ENCODE data around the gene IMMP2L. TPM values are rescaled to one million over a fixed set of nuclear protein-coding genes. Genes with fewer than 3 reads are reported as not detected.

IMMP2L gene
- total and polyA plus RNA-seq, 2 of the 8 experiments (the other 6 are each of a cell fraction or from before 2014, with no cell fraction given) = 2.3 to 10.1 TPM

DNA sequence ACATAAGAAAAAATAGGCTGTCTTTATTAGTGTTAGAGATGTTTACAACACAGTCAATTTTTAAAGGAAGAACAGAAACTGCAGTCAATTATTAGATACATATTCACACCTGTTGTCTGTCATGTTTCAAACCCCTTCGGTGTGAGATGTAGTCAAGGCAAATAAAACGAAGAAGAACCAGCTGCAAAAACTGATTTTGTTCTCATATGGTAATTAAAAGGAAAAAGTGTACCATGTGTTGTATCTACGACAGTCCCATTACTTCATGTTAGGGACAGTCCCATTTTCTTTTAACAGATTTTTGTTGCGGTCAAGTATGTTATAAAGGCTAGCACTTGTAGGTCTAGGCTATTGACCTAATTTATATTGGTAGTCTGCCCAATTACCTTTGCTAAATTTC is 321.9 kb downstream of the IMMP2L start (continued):
- TF ChIP-seq, protein P1, sequence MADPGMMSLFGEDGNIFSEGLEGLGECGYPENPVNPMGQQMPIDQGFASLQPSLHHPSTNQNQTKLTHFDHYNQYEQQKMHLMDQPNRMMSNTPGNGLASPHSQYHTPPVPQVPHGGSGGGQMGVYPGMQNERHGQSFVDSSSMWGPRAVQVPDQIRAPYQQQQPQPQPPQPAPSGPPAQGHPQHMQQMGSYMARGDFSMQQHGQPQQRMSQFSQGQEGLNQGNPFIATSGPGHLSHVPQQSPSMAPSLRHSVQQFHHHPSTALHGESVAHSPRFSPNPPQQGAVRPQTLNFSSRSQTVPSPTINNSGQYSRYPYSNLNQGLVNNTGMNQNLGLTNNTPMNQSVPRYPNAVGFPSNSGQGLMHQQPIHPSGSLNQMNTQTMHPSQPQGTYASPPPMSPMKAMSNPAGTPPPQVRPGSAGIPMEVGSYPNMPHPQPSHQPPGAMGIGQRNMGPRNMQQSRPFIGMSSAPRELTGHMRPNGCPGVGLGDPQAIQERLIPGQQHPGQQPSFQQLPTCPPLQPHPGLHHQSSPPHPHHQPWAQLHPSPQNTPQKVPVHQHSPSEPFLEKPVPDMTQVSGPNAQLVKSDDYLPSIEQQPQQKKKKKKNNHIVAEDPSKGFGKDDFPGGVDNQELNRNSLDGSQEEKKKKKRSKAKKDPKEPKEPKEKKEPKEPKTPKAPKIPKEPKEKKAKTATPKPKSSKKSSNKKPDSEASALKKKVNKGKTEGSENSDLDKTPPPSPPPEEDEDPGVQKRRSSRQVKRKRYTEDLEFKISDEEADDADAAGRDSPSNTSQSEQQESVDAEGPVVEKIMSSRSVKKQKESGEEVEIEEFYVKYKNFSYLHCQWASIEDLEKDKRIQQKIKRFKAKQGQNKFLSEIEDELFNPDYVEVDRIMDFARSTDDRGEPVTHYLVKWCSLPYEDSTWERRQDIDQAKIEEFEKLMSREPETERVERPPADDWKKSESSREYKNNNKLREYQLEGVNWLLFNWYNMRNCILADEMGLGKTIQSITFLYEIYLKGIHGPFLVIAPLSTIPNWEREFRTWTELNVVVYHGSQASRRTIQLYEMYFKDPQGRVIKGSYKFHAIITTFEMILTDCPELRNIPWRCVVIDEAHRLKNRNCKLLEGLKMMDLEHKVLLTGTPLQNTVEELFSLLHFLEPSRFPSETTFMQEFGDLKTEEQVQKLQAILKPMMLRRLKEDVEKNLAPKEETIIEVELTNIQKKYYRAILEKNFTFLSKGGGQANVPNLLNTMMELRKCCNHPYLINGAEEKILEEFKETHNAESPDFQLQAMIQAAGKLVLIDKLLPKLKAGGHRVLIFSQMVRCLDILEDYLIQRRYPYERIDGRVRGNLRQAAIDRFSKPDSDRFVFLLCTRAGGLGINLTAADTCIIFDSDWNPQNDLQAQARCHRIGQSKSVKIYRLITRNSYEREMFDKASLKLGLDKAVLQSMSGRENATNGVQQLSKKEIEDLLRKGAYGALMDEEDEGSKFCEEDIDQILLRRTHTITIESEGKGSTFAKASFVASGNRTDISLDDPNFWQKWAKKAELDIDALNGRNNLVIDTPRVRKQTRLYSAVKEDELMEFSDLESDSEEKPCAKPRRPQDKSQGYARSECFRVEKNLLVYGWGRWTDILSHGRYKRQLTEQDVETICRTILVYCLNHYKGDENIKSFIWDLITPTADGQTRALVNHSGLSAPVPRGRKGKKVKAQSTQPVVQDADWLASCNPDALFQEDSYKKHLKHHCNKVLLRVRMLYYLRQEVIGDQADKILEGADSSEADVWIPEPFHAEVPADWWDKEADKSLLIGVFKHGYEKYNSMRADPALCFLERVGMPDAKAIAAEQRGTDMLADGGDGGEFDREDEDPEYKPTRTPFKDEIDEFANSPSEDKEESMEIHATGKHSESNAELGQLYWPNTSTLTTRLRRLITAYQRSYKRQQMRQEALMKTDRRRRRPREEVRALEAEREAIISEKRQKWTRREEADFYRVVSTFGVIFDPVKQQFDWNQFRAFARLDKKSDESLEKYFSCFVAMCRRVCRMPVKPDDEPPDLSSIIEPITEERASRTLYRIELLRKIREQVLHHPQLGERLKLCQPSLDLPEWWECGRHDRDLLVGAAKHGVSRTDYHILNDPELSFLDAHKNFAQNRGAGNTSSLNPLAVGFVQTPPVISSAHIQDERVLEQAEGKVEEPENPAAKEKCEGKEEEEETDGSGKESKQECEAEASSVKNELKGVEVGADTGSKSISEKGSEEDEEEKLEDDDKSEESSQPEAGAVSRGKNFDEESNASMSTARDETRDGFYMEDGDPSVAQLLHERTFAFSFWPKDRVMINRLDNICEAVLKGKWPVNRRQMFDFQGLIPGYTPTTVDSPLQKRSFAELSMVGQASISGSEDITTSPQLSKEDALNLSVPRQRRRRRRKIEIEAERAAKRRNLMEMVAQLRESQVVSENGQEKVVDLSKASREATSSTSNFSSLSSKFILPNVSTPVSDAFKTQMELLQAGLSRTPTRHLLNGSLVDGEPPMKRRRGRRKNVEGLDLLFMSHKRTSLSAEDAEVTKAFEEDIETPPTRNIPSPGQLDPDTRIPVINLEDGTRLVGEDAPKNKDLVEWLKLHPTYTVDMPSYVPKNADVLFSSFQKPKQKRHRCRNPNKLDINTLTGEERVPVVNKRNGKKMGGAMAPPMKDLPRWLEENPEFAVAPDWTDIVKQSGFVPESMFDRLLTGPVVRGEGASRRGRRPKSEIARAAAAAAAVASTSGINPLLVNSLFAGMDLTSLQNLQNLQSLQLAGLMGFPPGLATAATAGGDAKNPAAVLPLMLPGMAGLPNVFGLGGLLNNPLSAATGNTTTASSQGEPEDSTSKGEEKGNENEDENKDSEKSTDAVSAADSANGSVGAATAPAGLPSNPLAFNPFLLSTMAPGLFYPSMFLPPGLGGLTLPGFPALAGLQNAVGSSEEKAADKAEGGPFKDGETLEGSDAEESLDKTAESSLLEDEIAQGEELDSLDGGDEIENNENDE (IDR thresholded peaks at IDR 0.05; ENCODE audit: insufficient replicate concordance, low read length) = no peak
- TF ChIP-seq TCF12 (IDR thresholded peaks at IDR 0.05; ENCODE audit: low read depth, low read length) (no peak), EGR1 (IDR thresholded peaks at IDR 0.05; ENCODE audit: borderline replicate concordance, low read depth, low read length) (no peak)

Measured in H1 (cell line).